ENCODE data around the gene SLC39A10.
"Not testable (repeated sequence)": the region's sequence is repeated elsewhere in the genome, so short reads cannot be mapped to it uniquely, and the experiment has no call there.

SLC39A10 gene

GRCh38 chr2:195674491-195675221 is 17.6 kb downstream of the SLC39A10 start:
- no peak for DNase-seq

GRCh38 chr2:195675783-195676427 is 18.9 kb downstream of the SLC39A10 start:
- no peak for DNase-seq

GRCh38 chr2:195677290-195677689 is 20.3 kb downstream of the SLC39A10 start:
- no peak for DNase-seq

DNA sequence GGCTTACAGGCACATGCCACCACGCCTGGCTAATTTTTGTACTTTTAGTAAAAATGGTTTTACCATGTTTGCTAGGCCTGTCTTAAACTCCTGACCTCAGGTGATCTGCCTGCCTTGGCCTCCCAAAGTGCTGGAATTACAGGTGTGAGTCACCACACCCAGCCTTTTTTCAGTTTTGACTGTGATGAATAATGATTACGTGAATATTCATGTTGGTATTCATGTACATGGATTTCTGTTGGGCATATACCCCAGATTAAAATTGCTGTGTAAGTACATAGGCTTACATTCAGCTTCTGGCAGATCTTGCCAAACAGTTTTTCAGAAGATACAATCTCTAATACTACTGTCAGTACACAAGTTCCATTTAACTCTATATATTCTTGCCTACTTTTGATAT is 20.9 kb downstream of the SLC39A10 start:
- no peak for DNase-seq

- DNase-seq = no peak
Observed at GRCh38 chr2:195682077-195682476, 25.1 kb downstream of the SLC39A10 start.

DNA sequence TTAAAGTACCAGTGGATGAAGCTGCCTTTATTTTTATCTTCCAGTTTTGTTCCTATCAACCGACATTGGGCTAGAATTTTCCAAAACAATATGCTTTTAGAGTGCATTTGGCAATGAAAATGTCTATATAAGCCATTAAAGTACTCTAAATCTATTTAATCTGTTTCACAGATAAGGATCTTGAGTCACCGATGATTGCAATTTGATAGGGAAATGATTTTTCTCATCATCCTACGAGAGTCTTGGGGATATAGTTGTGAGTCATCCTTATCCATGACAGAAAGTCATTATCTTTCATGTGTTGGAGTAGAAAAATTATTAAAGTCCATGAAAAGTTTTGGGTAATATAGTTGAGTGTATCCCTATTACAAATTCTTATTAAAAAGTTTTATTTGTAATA is 26.1 kb downstream of the SLC39A10 start:
- DNase-seq = no peak

- DNase-seq = no peak
Observed at GRCh38 chr2:195686564-195686963, 29.5 kb downstream of the SLC39A10 start.

DNA sequence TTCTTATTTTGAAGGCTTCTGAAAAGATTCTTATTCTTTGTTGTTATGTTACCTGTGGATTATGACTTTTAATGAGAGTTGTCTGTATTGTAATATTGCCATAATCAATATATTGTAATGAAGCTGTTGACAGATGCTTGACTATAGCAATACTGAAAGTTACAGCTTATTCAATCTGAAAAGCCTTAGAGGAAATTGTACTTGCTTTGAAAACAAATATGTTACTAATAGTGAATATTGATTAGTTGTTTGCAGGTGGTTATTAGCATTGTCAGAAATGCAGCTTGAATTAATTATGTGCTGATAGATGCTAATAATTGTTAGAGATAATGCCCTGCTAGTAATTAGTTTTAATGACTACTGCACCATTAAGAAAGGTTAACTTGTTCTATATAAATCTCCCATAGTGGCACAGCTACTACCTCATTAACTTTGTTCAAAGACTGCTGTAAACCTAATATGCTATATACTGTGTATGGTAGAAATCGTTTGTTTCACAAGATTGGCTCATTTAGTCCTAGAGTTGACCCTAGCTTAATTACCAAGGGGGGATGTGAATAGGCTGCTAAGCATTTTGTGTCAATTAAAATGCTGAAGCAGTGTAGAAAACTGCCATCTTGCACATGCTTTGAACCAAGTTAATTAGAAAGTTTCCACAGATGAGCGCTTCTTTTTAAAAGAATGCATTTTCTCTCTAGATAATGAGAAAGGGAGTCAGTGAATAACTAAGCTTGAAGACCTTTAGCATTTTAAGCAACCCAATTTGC is 30.5 kb downstream of the SLC39A10 start:
- no peak for DNase-seq

GRCh38 chr2:195692531-195692930 is 35.5 kb downstream of the SLC39A10 start:
- not testable (repeated sequence) for DNase-seq

DNA sequence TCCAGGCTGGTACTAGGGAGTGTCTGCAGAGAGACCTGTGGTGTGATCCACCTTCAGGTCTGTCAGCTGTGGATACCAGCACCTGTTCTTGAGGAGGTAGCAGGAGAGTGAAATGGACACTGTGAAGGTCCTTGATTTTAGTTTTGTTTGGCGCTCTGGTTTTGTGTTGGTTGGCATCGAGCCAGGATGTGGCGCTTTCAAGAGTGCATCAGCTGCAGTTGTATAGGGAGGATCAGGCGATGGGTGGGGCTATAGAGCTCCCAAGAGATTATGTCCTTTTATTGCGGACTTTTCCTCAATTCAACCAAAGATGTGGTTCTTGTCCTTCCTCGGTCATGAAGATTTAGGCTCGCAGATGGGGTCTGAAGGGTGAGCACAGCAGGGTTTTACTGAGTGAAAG is 37.5 kb downstream of the SLC39A10 start:
- DNase-seq = no peak

- no peak for DNase-seq
Observed at GRCh38 chr2:195695002-195695631, 38.1 kb downstream of the SLC39A10 start.

- no peak for DNase-seq
Observed at GRCh38 chr2:195696012-195696411, 39.0 kb downstream of the SLC39A10 start.

GRCh38 chr2:195697681-195698220 is 40.7 kb downstream of the SLC39A10 start:
- no peak for DNase-seq

DNA sequence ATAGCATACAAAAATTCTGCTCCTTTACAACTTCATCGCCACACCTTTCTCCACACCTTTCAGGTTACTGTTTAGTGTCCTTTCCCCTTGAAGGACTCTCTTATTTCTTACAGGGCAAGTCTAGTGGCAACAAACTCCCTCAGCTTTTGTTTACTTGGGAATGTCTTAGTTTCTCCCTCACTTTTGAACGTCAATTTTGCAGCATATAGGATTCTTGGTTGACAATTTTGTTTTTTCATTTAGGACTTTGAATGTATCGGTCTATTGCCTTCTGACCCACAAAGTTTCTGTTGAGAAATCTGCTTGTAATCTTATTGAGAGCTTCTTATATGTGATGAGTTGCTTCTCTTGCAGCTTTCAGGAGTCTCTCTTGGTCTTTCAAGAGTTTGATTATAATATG is 43.5 kb downstream of the SLC39A10 start:
- DNase-seq = no peak

GRCh38 chr2:195706161-195706900 is 49.3 kb downstream of the SLC39A10 start:
- no peak for DNase-seq

DNA sequence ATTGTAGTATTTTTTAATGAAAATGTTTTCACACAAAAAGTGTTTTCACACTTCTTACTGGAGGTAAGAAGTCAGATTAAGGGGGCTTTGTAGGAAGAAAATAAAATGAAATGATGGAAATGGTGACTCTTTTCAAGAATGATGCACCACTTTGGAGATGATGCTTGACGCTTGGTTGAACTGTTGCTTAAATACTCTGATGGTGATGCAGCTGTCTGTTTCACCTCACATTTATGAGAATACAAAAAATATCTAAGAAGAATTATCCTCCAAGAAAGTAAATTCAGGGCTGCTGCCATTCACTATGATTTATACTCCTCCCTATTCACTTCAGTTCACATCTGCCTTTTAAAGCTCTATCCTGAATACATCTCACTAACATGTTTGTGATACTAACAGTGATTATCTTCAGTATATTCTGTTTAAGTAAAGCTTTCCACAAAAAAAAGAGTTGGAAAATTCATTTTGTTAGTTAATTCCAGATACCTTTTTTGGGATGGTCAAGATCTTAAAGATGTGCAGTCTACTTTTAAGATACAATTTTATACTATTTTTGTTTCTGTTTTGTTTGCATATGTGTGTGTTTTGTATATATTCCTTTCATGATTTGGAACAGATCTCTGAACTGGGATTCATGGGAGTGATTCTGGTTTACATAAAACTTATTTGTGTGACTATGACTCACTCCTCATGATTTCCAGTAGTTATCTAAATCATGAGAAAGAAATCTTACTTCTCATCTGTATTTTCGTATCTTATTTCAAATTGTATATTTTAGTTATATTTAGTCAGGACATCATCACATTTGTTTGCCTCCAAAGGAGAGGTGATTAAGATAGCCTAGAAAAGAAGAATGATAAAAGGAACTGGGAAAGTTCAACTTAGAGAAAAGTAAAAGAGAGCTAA is 53.1 kb downstream of the SLC39A10 start:
- no peak for DNase-seq

- DNase-seq = no peak
Observed at GRCh38 chr2:195711478-195711877, 54.5 kb downstream of the SLC39A10 start.

GRCh38 chr2:195716466-195716865 is 59.4 kb downstream of the SLC39A10 start:
- no peak for DNase-seq

- no peak for DNase-seq
Observed at GRCh38 chr2:195721042-195721441, 64.0 kb downstream of the SLC39A10 start.

- DNase-seq = no peak
Observed at GRCh38 chr2:195722075-195722474, 65.0 kb downstream of the SLC39A10 start.

DNA sequence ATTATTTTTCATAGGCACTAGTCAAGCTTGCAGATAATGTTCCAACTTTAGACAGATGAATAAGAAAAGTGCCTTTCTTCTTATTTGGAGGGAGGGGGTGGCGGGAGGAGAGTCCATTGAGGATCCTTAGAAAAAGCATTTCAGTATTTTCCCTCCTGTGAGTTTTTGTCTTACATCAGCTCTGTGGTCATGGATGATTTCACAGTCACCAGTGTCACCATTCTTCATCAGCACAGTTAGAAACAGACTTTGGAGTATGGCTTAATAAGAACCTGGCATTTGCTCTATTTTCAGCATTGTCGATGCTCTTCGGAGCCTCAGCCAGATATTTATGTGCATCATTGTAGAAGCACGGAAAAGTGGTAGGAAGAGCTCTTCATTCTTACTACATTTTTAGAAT is 70.1 kb downstream of the SLC39A10 start:
- no peak for DNase-seq
